Head of caudate nucleus (tissue), 42 donors: ENCODE data around the gene SAMD11.
"Not testable (repeated sequence)": the region's sequence is repeated elsewhere in the genome, so short reads cannot be mapped to it uniquely, and the experiment has no call there.

Experiments used
- DNase-seq, 42 donors: peaks; one replicate each; pipeline versions ENCODE4 v3.0.0 to v3.0.0-alpha.2; 2020 to 2021; ENCODE audit warnings: mixed read lengths in 7 of 42
- intact Hi-C: fragments of 100-400 bp; cut with DNase I; formaldehyde crosslinking; loops from one replicate; pipeline ENCODE4 v1.15.0; 2022

The SAMD11 gene

DNA sequence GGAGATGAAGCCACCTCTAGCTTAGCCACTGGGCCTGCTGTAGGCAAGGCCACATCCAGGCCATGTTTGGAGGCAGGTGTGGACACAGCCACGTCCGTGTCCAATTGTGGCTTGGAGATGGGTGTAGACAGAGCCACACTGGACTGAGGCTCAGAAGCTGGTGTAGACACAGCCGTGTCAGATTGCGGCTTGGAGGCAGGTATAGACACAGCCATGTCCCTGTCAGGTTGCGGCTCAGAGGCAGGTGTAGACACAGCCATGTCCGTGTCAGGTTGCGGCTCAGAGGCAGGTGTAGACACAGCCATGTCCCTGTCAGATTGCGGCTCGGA is 56.0 kb downstream of the SAMD11 start:
- intact Hi-C loops: no loop called here
- no peak for DNase-seq

- intact Hi-C loops: no loop called here
- DNase-seq: no peak
These were observed 56.4 kb downstream of the SAMD11 start for GRCh38 chr1:980137-980571.

DNA sequence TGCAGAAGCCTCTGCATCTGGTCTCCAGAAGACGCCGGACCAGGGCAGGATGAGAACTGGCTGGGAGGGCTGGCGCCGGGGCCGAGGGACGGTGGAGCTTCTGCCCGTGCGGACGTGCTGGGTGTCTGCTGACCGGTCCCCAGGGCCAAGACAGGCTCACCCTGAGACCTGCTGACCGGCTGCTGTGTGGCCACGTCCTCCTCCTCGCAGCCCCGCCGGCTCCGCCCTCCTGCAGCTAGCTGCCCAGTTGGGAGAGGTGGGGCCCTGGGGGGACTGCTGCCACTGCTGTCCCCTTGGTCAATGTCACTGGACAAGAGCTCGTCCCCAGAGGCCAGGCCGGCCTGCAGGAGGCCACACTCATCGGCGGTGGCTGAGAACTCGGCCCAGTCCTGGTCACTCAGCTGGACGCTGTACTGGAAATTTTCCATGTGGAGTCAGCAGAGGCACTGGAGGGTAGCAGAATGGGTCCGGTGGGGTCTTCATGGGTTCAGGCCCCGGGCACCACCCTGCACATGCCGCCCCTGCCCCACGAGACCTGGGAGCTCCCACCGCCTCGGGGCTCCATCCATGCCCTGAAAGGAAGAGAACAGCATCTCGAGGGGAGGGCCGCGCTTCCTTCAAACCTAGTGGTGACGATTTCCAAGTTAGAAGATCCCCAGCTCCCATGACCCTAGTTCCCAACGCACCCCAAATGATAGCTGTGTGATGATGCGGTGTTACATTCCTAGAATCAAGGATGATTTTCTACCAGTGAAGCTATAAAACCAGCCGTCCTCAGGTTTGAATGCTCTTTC is 57.1 kb downstream of the SAMD11 start:
- intact Hi-C loops: no loop called here
- no peak for DNase-seq

DNA sequence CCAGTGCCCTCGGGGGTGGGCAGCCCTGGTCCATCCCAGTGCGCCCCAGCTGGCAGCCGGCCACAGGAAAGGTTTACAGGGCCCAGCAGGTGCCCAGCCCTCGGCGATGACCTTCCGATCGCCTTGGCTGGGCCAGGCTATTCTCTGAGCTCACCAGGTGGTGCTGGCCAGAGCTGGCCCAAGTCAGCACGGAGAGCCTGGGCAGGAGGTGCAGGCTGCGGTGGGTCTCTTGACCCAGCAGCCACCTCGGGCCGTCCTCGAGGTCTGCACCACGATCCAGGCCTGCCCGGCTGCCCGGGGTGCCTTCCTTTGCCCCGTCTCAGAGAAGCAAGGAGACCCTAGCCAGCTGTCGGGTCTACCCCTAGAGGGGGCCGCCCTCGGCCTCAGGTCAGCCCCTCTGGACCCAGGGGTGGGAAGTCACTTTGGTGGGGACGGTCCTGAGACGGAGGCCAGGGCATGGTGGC is 57.8 kb downstream of the SAMD11 start:
- intact Hi-C loops: no loop called here
- DNase-seq: peak in 1 of 42 donors; percentile 3

- DNase-seq: no peak
- intact Hi-C loops: no loop called here
These were observed 58.3 kb downstream of the SAMD11 start, which contains the start of gene PERM1 for GRCh38 chr1:981955-982558. TSS of gene PERM1 (minus strand) at chr1:982093. CDS start at chr1:981029, 1,064 bp downstream.

- no peak for DNase-seq
These were observed 59.2 kb downstream of the SAMD11 start for GRCh38 chr1:982765-983436.

GRCh38 chr1:983798-984475 is 60.2 kb downstream of the SAMD11 start:
- peak in 39 of 42 donors; percentile 23 to 86 (median 63) for DNase-seq
- intact Hi-C loops: no loop called here

More at GRCh38 chr1:982765-983436, 59.2 kb downstream of the SAMD11 start:
- intact Hi-C loops: no loop called here

GRCh38 chr1:984476-984814 is 60.7 kb downstream of the SAMD11 start:
- DNase-seq: no peak

GRCh38 chr1:985126-985525 is 61.4 kb downstream of the SAMD11 start:
- intact Hi-C loops: no loop called here
- DNase-seq: no peak

More at GRCh38 chr1:984476-984814, 60.7 kb downstream of the SAMD11 start:
- intact Hi-C loops: no loop called here

DNA sequence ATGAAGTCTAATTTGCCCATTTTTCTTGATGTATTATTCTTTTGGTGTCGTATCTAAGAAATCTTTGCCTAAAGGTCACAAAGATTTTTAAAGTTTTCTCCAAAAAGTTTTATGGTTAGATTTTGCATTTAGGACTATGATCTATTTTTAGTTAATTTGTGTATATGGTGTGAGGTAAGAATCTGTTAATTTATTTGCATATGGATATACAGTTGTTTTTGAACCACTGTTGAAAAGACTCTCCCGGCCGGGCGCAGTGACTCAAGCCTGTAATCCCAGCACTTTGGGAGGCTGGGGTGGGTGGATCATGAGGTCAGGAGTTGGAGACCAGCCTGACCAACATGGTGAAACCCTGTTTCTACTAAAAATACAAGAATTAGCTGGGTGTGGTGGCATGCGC is 64.3 kb downstream of the SAMD11 start:
- intact Hi-C loops, DNase-seq: not testable (repeated sequence)

DNA sequence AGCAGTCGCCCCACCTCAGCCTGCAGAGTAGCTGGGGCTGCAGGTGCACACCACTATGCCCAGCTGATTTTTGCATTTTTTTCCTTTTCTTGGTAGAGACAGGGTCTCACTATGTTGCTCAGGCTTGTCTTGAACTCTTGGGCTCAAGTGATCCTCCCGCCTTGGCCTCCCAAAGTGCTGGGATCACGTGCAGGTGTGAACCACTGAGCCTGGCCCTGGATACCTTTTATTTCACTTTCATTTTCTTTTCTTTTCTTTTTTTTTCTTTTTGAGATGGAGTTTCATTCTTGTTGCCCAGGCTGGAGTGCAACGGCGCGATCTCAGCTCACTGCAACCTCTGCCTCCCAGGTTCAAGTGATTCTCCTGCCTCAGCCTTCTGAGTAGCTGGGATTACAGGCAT is 67.6 kb downstream of the SAMD11 start:
- intact Hi-C loops, DNase-seq: not testable (repeated sequence)

- DNase-seq: no peak
- intact Hi-C loops: no loop called here
These were observed 68.2 kb downstream of the SAMD11 start for GRCh38 chr1:991895-992294.

DNA sequence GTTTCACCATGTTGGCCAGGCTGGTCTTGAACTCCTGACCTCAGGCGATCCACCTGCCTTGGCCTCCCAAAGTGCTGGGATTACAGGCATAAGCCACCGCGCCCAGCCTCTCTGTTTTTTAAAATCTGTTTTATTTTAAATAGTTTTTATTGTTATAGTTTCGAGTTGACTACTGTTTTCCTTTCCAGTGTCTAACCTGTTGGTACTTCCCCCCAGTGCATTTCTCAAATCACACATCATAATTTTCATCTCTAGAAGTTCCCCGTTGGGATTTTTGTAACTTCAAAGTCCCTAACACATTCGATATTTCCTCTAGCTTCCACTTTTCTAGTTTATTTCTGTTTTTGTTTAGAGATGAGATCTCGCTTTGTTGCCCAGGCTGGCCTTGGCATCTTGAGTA is 68.6 kb downstream of the SAMD11 start:
- no peak for DNase-seq
- intact Hi-C loops: no loop called here

- no peak for DNase-seq
- intact Hi-C loops: no loop called here
These were observed 69.8 kb downstream of the SAMD11 start for GRCh38 chr1:993379-993995.
